ENCODE data around the gene SKIDA1. TPM values are rescaled to one million over a fixed set of nuclear protein-coding genes. Genes with fewer than 3 reads are reported as not detected.

The SKIDA1 gene
- total and polyA plus RNA-seq, 2 of the 4 experiments (the other 2 are of a cell fraction) = 0.36 to 0.72 TPM

DNA sequence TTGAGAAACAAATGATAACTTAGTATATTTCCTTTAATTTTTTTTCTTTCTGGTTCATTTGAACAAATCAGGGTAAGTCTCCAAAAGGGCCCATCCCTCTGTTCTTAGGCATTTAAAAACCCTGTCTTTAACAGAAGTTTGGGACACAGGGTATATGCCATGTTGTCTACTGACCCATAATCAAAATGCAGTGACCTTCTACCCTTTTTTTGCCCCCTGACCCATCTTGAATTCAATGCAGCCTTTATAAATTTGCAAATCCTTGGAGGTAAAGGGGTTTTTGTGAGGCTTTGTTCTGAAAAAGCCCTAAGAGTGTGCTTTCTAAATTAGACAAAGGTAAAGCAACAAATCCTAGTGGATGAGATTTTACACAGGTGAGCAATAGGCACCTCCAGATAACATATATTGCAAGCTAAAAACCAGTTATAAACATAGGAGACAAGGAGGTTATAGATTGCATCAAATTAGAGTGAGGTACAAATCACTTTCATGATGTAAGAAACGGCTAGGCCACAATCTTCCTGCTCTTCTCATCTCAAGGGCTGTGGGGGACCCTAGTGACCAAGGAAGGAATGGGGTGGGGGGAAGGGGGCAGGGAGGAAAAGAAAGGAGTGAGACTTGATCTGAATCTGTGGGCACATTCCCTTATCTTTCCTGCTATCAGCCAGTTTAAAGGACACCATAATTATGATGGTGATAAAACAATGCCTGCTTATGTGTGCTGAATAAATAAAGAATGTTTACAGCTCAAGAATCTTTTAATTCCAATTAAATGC is 2.7 kb downstream of the SKIDA1 start:
- Histone ChIP-seq H2BK15ac (ENCODE audit: low read depth, low read length) (no peak overlapping the region), H2BK5ac (ENCODE audit: low read depth, low read length, poor library complexity, severe bottlenecking) (no peak overlapping the region), H3K27ac (ENCODE audit: insufficient read depth, low read length) (0 out of 2 replicates have a peak overlapping the region, but pooled peaks have one; percentile 9), H2AK5ac (ENCODE audit: low read depth, low read length) (no peak overlapping the region), H2BK120ac (ENCODE audit: low read depth, low read length) (no peak overlapping the region), H3K79me1 (ENCODE audit: low read depth in 1 of 2, low read length in 2 of 2) (peaks cover 0 to 3% of the 10 kb centered on the region in 2 experiments; a peak in 1 of 4 replicates), H3K9ac (ENCODE audit: low read depth, low read length) (no peak overlapping the region), H3K4ac (ENCODE audit: low read depth, low read length) (no peak overlapping the region), H3K27me3 (ENCODE audit: control insufficient read depth, insufficient read depth, low read length) (no peaks in the 10 kb centered on the region), H3K14ac (replicated peaks; ENCODE audit: low read depth, low read length) (no peak overlapping the region), H2AK9ac (replicated peaks; ENCODE audit: low read depth, low read length, poor library complexity) (no peak overlapping the region), H3K36me3 (ENCODE audit: control insufficient read depth, insufficient read depth, low read length) (no peaks in the 10 kb centered on the region), H3K4me1 (ENCODE audit: control insufficient read depth, insufficient read depth, low read length) (peaks cover 3% of the 10 kb centered on the region), H2AFZ (replicated peaks; ENCODE audit: low read length, poor library complexity) (no peak overlapping the region), H3K4me2 (ENCODE audit: low read depth, low read length) (no peak overlapping the region), H3K9me1 (ENCODE audit: insufficient read depth, low read length) (0 out of 2 replicates have a peak, but pooled peaks cover 3% of the 10 kb centered on the region), H3K56ac (ENCODE audit: extremely low read depth, insufficient read depth, low read length) (no peak overlapping the region), H3K18ac (ENCODE audit: low read depth, low read length) (no peak overlapping the region), H2BK20ac (ENCODE audit: low read depth, low read length) (no peak overlapping the region), H4K20me1 (ENCODE audit: insufficient read depth, low read length) (no peaks in the 10 kb centered on the region), H4K91ac (ENCODE audit: insufficient read depth, low read depth, low read length) (no peak overlapping the region), H3K4me3 (ENCODE audit: insufficient read depth, low read depth, low read length) (no peak overlapping the region), H4K8ac (ENCODE audit: low read depth in 2 of 2, low read length in 2 of 2) (peak overlapping the region in 1 of 2 experiments; percentile 22; a peak in 2 of 4 replicates), H3K9me3 (ENCODE audit: control insufficient read depth, insufficient read depth, low read length) (no peaks in the 10 kb centered on the region), H3K23ac (ENCODE audit: low read depth, low read length) (peak overlapping the region; percentile 9; the same call in 1 of the 2 replicates), H4K5ac (ENCODE audit: low read depth, low read length) (no peak overlapping the region)
- dilution Hi-C loops (cut with HindIII; ENCODE audit: low sequenced_read_pairs, unreplicated experiment) = no loop called here
- ATAC-seq (ENCODE audit: low read depth) = no peak
- in situ Hi-C loops (cut with MboI; ENCODE audit: low sequenced_read_pairs) = loop anchor here (25.0 kb wide), 3 partner anchors 789 to 1089 kb away; partner anchors contain the start of genes BMI1 and COMMD3
- BruUV-seq (replicated peaks) = no TSS peak
- DNase-seq = no peak
- no CpG with 5 or more reads among the region's 1 CpG for WGBS, 2 experiments (ENCODE audit: extremely low coverage in 2 of 2, insufficient read length in 1 of 2)
- intact Hi-C loops (cut with micrococcal nuclease) = loop anchor here (5.0 to 10.0 kb wide), 2 partner anchors 432 to 446 kb away; no protein-coding TSS in a partner anchor
- ChIA-PET POLR2A (ENCODE audit: unreplicated experiment) (no interaction called here), CTCF (no interaction called here)
- TF ChIP-seq, protein P1, sequence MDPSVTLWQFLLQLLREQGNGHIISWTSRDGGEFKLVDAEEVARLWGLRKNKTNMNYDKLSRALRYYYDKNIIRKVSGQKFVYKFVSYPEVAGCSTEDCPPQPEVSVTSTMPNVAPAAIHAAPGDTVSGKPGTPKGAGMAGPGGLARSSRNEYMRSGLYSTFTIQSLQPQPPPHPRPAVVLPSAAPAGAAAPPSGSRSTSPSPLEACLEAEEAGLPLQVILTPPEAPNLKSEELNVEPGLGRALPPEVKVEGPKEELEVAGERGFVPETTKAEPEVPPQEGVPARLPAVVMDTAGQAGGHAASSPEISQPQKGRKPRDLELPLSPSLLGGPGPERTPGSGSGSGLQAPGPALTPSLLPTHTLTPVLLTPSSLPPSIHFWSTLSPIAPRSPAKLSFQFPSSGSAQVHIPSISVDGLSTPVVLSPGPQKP (IDR thresholded peaks at IDR 0.05; ENCODE audit: borderline replicate concordance, low read depth, low read length) = no peak
- TF ChIP-seq NFE2L2 (IDR thresholded peaks at IDR 0.05; ENCODE audit: low read depth, low read length) (no peak), FOS (IDR thresholded peaks at IDR 0.05; ENCODE audit: low read depth, low read length) (no peak), SMC3 (IDR thresholded peaks at IDR 0.05; ENCODE audit: low read depth, low read length) (no peak), CHD1 (IDR thresholded peaks at IDR 0.05; ENCODE audit: low read depth, low read length) (no peak), RAD21 (IDR thresholded peaks at IDR 0.05; ENCODE audit: low read length) (no peak), MXI1 (IDR thresholded peaks at IDR 0.05; ENCODE audit: borderline replicate concordance, low read depth, low read length) (no peak), RCOR1 (IDR thresholded peaks at IDR 0.05; ENCODE audit: insufficient replicate concordance, low read length) (no peak), BHLHE40 (IDR thresholded peaks at IDR 0.05; ENCODE audit: low read depth, low read length) (no peak), MAZ (IDR thresholded peaks at IDR 0.05; ENCODE audit: borderline replicate concordance, low read depth, low read length) (no peak), MAFK (IDR thresholded peaks at IDR 0.05; ENCODE audit: low read depth, low read length) (no peak), CEBPB (IDR thresholded peaks at IDR 0.05; ENCODE audit: low read depth, low read length) (no peak), POLR2A (IDR thresholded peaks at IDR 0.05; ENCODE audit: low read depth, low read length) (no peak), RFX5 (IDR thresholded peaks at IDR 0.05; ENCODE audit: low read depth, low read length) (no peak)
- TF ChIP-seq, protein P2, sequence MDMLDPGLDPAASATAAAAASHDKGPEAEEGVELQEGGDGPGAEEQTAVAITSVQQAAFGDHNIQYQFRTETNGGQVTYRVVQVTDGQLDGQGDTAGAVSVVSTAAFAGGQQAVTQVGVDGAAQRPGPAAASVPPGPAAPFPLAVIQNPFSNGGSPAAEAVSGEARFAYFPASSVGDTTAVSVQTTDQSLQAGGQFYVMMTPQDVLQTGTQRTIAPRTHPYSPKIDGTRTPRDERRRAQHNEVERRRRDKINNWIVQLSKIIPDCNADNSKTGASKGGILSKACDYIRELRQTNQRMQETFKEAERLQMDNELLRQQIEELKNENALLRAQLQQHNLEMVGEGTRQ (IDR thresholded peaks at IDR 0.05; ENCODE audit: low read depth, low read length) = no peak
